ENCODE data around the gene NKD2.
"Not testable (repeated sequence)": the region's sequence is repeated elsewhere in the genome, so short reads cannot be mapped to it uniquely, and the experiment has no call there.

The NKD2 gene

DNA sequence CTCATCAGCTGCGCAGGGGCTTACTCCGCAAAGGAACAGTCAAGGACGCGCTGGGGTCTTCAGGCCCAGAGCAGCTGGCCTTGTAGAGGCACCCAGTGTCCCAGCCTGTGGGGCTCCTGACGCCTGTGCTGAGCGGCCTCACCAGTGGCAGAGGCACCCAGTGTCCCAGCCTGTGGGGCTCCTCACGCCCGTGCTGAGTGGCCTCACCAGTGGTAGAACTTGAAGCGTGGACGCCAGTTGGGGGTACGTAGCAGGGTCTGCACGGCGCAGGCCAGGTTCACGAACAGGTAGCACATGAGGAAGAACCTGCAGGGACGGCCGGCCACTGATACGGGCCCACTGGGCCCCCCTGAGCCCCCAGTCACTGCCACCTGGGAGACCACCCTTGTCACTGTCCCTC is 67.3 kb downstream of the NKD2 start:
- DNase-seq, result no peak

DNA sequence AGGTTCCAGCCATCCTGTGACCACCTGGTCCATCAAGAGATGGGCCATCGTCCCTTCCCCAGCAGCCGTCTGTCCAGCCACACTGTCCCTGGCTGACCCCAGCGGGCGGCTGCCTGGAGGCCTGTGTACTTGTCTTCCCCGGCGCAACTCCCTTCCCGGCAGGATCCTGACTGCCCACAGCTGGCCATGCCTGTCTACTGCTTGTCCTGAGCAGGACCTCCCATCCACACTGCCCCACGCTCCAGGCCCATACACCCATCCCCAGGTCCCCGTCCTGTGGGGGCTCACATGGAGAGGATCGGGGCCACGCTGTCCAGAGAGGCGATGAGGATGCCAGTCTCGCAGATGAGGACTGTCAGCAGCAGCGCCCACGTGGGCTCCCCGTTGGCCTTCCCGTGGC is 67.8 kb downstream of the NKD2 start:
- no peak for DNase-seq

DNA sequence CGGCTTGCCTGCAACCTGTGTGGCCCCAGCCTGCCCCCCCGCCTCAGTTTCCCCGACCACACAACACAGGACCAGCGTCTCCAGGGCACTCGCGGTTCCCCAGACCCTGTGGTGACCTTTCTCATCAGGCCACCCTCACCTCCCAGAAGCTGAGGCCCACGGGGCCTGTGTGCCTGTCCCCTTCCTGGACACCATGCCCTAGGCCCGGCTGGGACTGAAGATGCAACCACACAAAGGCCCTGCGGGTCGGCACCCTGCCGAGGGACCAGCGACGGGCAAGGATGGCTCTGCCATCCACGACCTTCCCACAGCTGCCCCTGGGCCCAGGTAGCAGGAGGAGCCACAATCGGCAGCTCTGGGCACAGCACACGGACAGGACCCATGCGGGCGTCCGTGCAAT is 68.4 kb downstream of the NKD2 start:
- no peak for DNase-seq

DNA sequence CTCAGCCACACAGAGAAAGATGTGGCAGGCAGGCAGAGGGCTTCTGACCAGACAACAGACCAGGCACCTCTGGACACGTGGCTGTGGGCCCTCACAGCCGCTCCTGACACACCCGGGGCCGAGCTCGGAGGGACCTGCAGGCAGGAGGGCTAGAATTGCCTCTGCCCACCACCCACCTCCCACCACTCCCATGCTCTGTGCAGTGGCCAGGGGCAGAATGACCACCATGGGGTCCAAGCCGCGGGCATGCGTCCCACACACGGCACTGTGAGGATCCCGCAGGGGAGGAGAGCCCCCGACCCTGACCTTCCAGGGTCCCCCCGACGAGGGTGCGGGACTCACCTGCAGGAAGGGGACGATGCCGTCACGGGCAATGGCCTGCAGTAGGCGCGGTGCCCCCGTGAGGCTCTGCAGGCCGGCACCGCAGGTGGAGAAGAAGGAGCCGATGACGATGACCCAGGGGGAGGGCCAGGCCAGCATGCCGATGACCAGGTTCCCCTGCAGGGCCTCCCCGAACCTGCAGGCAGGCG is 69.0 kb downstream of the NKD2 start:
- DNase-seq, result no peak

DNA sequence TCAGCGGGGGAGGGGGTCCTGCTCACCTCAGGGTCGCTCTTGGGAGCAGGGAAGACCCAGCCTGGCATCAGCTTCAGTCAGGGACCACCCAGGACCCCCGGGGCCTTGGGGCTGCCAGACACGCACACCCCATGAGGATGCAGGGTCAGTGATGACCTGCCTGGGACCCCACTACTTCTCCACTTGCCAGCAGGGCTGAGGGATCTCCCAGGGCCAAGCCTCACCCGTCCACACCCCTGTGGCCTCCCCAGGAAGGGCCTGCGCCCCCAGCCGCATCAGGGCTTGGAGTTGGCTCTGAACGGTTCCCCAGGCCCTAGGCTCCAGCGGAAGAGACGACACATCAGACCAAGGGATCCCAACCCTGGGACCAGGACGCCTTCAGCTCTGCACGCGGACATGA is 69.6 kb downstream of the NKD2 start:
- no peak for DNase-seq

DNA sequence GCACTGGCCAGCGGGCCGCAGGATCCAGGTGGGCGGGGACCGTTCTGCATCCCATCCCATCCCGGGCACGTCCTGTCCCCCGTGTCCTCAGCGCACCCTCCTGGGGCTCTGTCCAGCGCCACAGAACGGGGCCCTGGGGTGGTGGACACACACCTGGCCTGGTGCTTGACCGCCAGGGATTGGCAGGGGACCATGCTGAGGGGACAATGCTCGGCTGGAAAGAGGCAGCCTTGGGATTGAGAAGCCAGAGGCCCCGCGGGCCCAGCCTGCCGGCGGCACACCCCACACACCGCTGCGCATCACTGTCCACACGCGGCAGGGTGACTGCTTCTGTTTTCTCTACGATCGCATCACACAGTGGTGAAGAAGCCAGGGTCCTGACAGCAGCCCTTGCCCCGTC is 70.2 kb downstream of the NKD2 start:
- no peak for DNase-seq

DNA sequence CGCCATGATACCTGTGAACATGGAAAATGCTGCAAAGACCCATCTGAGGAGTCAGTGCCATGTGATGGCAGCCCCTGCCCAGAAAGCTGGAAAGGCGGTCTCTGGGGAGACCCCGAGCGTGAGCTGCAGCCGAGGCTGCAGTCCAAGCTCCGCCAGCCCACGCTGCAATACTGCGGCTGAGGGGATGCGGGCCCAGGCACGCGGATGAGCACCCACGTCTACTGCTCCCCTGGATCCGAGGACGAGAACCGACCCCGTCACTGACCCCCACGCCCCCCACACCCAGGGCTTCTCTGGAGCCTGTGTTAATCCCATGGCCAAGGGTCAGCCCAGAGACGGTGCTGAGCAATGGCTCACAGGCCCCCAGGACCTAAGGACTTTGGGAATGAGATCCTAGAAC is 70.9 kb downstream of the NKD2 start:
- DNase-seq, result no peak

DNA sequence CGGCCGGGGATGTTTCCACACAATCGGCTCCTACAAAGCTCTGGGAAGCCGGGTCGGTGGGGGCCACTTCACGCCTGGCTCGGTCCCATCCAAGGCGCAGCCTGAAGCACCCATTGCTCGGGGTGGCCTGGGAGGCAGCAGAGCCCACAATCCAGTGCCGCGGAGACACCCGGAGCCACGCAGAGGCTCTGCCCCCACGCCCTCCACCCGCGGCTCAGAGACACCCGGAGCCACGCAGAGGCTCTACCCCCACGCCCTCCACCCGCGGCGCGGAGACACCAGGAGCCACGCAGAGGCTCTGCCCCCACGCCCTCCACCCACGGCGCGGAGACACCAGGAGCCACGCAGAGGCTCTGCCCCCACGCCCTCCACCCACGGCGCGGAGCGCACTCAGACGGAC is 71.4 kb downstream of the NKD2 start:
- no peak for DNase-seq

DNA sequence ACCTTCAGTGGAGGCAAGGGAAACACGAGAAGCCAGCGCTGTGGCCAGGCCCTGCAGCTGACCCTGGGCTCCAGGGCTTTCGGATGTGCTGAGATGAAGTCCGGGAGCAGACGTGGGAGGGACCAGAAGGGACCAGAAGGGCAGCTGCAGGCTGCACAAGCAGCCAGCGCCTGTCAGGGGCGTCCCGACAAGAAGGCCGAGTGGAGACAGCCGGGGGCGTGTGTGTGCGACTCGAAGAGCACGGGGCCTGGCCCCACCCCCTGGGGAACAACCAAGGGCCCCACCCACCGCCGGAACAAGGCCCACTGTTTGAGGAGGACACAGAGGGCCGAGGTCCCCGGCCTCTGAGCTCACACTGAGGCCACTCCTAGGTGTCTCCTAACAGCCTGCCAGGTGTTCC is 71.8 kb downstream of the NKD2 start:
- DNase-seq, result no peak

DNA sequence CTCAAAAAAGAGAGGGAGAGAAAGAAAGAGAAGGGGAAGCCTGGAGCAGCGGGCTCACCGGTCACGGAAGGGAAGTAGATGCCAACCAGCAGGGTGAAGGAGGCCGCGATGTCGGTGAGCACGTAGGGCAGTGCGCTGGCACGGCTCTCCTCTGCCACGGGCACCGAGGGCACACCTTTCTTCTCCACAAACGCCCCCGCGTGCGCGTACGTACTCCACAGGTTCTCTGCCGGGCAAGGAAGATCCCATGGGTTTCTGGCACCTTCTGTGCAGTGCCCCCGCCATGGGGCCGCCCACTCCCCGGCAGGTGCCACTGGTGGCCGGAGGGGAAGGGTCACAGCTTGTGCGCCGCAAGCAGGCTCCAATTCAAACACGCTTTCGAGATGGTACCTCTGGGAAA is 72.9 kb downstream of the NKD2 start:
- DNase-seq, result no peak

DNA sequence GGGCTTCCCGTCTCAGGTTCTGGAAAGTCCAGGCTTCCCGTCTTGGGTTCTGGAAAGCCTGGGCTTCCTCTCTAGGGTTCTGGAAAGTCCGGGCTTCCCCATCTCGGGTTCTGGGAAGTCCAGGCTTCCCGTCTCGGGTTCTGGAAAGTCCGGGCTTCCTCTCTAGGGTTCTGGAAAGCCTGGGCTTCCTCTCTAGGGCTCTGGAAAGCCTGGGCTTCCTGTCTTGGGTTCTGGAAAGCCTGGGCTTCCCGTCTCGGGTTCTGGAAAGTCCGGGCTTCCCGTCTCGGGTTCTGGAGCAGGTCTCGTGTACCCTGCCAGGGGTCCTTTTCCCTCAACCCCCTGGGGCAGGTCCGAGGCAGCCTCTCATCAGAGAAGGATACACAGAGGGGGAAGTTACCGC is 74.4 kb downstream of the NKD2 start:
- DNase-seq, result not testable (repeated sequence)

DNA sequence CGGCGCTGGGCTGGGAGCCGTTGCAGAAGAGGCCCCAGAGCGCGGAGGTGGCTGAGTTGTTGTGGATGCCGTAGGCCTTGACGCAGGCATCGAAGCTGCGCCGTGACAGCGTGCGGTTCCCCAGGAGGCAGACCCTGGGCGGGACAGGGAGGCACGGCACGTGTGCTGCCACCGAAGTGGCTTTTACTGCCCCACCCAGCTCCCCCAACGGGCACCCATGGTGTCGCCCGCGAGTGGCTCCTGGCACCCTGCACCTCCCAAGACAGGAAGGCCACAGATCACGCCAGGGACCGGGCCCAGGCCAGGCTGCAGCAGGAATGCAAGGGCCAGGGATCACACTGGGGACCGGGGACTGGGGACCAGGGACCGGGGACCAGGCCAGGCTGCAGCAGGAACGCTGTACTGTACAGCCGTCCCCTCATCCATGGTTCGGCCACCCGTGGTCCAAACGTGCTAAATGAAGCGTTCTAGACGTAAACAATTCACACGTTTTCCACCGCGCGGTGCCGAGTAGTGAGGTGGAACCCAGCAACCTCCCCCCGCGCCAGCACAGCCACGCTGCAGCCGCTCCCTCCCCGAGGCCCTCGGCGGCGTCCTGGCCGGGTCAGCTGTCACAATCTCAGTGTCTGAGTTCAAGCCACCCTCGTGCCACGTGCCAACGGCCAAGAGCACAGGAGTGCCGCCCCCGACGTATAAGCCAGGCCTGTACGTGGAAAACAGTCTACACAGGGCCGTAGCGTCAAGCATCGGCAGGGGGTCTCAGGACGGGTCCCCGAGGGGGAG is 75.4 kb downstream of the NKD2 start:
- DNase-seq, result no peak

DNA sequence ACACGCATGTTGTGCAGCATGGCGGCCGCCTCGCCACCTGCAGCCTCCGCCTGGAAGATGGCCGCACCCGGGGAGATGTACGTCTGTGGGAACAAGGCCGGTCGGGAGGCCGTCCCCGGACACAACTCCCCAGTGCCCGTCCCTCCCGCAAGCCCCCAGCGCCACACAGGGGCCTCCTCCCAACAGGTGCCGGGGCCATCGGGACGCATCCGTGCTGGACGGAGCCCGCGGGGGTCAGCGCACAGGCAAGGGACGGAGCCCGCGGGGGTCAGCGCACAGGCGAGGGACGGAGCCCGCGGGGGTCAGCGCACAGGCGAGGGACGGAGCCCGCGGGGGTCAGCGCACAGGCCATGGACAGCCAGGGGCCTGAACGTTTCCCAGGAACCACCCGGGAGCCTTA is 76.8 kb downstream of the NKD2 start:
- DNase-seq, result no peak

DNA sequence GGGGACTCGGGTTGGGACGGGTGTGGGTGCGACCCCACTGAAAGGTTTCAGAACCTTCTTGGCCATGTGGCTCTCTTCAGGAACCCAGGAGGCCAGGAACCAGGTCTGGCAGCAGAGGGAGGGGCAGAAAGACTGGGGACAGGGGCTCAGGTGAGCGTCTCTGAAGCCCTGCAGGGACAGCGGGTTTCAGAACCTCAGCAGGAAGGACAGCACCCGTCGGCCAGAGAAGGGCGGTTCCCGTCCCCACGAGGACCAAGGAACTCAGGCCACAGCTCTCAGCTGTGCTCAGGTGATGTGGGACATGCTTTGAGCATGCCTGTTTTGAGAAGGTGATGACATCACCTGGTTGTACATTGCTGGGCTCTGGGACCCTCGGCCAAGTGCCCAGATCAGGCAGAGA is 77.5 kb downstream of the NKD2 start:
- no peak for DNase-seq

DNA sequence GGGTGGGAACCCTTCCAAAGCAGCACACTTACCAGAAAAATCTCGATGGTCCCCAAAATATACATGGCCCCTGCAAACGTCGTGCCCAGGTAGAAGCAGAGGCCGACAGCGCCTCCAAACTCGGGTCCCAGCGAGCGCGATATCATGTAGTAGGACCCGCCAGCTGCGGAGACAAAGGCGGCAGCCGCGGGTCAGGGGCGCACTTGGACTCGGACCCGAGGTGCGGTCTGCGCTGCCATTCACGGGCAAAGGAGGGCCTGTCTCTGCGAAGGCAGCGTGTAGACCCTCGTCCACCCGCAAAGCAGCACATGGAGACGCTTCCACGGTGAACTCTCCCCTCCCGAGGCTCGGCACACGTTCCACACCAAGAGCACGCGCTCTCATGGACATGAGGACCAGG is 78.3 kb downstream of the NKD2 start:
- no peak for DNase-seq

DNA sequence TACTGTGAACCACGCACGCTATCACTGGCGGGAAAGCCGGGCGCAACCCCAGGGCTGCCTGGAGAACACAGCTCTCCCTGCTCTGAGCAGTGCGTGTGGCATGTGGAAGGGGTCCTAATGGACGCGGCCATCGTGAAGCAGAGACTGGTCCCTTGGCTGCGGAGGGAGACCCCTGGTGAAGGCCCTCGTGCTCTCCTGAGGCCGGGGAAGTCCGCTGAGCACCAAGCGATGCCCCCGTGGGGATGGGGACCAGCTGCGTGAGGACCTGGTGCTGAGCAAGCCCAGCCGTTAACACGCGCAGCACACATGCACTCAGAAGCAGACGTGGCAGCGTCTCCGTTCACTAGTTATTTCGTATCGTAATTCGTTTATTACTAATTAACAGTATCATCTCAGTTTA is 78.8 kb downstream of the NKD2 start:
- DNase-seq, result no peak

DNA sequence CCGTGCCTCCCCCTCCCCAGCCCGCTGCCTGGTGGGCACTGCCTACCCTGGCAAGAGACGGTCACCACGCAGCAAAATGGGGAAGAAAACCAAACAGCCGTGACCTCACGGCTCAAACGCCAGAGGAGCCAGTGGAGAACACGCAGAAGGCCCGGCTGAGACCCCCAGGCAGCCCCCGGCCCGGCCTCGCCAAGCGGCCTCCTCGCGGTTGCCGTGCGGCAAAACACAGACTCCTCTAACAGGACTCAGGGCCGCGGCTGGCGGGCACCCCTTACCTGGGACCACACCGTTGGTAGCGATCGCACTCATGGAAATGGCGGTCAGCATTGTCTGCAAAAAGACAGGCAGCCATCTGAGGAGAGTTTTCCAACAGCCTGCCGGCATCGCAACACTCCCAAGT is 79.4 kb downstream of the NKD2 start:
- DNase-seq, result no peak

Data from NCI-H2107 (cell line).